HCT116 (cell line): ENCODE results near the gene PICK1.

Source experiments
- CEBPB ChIP-seq: IDR thresholded peaks from 2 replicates; pipeline ENCODE4 v1.6.1; 2012; ENCODE audit warnings: low read depth
- EGR1 ChIP-seq: IDR thresholded peaks from 2 replicates; pipeline ENCODE4 v1.6.1; 2012; ENCODE audit warnings: low read depth
- EZH2phosphoT487 ChIP-seq: fragments of 200-600 bp; IDR thresholded peaks from 2 replicates; pipeline ENCODE4 v1.6.1; 2018; ENCODE audit warnings: antibody characterized with exemption, borderline replicate concordance
- FOSL1 ChIP-seq: IDR thresholded peaks from 2 replicates; pipeline ENCODE4 v1.6.1; 2012; ENCODE audit warnings: low read depth
- POLR2A ChIP-seq: IDR thresholded peaks from 2 replicates; pipeline ENCODE4 v1.7.0; 2011; ENCODE audit warnings: borderline replicate concordance; ENCODE audit not compliant: insufficient read depth, insufficient read length; ENCODE audit errors: extremely low read depth
- RAD21 ChIP-seq: IDR thresholded peaks from 2 replicates; pipeline ENCODE4 v1.6.1; 2012; ENCODE audit warnings: low read depth, mild to moderate bottlenecking
- TF ChIP-seq, protein P1 (sequence below): IDR thresholded peaks from 2 replicates; pipeline ENCODE4 v1.6.1; 2012; ENCODE audit warnings: low read depth
- TF ChIP-seq, protein P2 (sequence below), 3 experiments: fragments of 200-600 bp in 1 of 3; sonication (generic) in 1 of 3; IDR thresholded peaks in 2 of 3; conservative IDR thresholded peaks in 1 of 3; 2 replicates each; pipeline ENCODE4 v1.5.1; 2012 to 2017; ENCODE audit warnings: low read depth in 2 of 3, low read length in 2 of 3, antibody characterized with exemption in 1 of 3, borderline replicate concordance in 1 of 3, control low read depth in 1 of 3, mild to moderate bottlenecking in 1 of 3, mixed read lengths in 1 of 3, mixed run types in 1 of 3, moderate library complexity in 1 of 3; ENCODE audit not compliant: insufficient read depth in 1 of 3

DNA sequence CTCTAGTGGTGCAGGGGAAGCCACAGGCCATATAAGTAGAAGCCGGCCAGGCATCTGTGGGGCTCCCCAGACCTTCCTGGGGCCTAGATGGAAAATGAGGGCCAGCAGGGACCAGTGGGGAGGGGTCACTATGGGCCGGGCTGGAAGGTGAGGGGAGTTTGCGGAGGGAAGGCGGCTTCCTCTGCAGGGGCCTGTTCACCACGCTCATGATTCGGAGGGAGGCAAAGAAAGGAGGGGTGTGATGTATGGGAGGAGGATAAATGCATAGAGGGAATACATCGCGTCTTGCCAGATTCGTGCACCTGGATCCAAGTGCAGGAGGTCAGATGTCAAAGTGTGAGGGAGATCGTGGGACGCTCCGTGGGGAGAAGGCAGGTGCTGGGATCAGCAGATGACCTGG, 19.9 kb downstream of the PICK1 start:
- no peak for TF ChIP-seq POLR2A
- TF ChIP-seq RAD21, result no peak
- TF ChIP-seq, protein P1, sequence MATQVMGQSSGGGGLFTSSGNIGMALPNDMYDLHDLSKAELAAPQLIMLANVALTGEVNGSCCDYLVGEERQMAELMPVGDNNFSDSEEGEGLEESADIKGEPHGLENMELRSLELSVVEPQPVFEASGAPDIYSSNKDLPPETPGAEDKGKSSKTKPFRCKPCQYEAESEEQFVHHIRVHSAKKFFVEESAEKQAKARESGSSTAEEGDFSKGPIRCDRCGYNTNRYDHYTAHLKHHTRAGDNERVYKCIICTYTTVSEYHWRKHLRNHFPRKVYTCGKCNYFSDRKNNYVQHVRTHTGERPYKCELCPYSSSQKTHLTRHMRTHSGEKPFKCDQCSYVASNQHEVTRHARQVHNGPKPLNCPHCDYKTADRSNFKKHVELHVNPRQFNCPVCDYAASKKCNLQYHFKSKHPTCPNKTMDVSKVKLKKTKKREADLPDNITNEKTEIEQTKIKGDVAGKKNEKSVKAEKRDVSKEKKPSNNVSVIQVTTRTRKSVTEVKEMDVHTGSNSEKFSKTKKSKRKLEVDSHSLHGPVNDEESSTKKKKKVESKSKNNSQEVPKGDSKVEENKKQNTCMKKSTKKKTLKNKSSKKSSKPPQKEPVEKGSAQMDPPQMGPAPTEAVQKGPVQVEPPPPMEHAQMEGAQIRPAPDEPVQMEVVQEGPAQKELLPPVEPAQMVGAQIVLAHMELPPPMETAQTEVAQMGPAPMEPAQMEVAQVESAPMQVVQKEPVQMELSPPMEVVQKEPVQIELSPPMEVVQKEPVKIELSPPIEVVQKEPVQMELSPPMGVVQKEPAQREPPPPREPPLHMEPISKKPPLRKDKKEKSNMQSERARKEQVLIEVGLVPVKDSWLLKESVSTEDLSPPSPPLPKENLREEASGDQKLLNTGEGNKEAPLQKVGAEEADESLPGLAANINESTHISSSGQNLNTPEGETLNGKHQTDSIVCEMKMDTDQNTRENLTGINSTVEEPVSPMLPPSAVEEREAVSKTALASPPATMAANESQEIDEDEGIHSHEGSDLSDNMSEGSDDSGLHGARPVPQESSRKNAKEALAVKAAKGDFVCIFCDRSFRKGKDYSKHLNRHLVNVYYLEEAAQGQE, result no peak
- no peak for TF ChIP-seq EZH2phosphoT487
- TF ChIP-seq, protein P2, sequence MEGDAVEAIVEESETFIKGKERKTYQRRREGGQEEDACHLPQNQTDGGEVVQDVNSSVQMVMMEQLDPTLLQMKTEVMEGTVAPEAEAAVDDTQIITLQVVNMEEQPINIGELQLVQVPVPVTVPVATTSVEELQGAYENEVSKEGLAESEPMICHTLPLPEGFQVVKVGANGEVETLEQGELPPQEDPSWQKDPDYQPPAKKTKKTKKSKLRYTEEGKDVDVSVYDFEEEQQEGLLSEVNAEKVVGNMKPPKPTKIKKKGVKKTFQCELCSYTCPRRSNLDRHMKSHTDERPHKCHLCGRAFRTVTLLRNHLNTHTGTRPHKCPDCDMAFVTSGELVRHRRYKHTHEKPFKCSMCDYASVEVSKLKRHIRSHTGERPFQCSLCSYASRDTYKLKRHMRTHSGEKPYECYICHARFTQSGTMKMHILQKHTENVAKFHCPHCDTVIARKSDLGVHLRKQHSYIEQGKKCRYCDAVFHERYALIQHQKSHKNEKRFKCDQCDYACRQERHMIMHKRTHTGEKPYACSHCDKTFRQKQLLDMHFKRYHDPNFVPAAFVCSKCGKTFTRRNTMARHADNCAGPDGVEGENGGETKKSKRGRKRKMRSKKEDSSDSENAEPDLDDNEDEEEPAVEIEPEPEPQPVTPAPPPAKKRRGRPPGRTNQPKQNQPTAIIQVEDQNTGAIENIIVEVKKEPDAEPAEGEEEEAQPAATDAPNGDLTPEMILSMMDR (IDR thresholded peaks at IDR 0.05 in 2 of 3, conservative IDR thresholded peaks at IDR 0.05 in 1 of 3; ENCODE audit: borderline replicate concordance in 1 of 3, insufficient read depth in 1 of 3, low read depth in 2 of 3, low read length in 2 of 3), result no peak
- no peak for TF ChIP-seq FOSL1
- no peak for TF ChIP-seq EGR1
- no peak for TF ChIP-seq CEBPB
